SK-N-SH treated with all-trans-retinoic acid at 6 μM for 48 hours (cell line): ENCODE data around the gene ARFGEF2.
"Not testable (repeated sequence)": the region's sequence is repeated elsewhere in the genome, so short reads cannot be mapped to it uniquely, and the experiment has no call there.

Experiments
- ATAC-seq: fragments of 200-7000 bp; cut with Tn5 transposase; 3 replicates; pipeline ENCODE4 v1.9.1; 2020; ENCODE audit warnings: mild to moderate bottlenecking, moderate library complexity
- ARNTL ChIP-seq: fragments of 450-650 bp; formaldehyde crosslinking; IDR thresholded peaks from 2 replicates; pipeline ENCODE4 v1.5.0; 2020; ENCODE audit warnings: low read depth, mild to moderate bottlenecking, moderate library complexity, borderline replicate concordance
- BACH2 ChIP-seq: fragments of 250-450 bp; sonication (Bioruptor Pico); IDR thresholded peaks from 2 replicates; pipeline ENCODE4 v1.9.0; 2021; ENCODE audit warnings: mild to moderate bottlenecking, borderline replicate concordance
- CREB5 ChIP-seq: fragments of 250-450 bp; sonication (Bioruptor Pico); IDR thresholded peaks from 2 replicates; pipeline ENCODE4 v1.5.1; 2020; ENCODE audit warnings: low read depth, mild to moderate bottlenecking, moderate library complexity
- CSDC2 ChIP-seq: fragments of 250-450 bp; sonication (Bioruptor Pico); IDR thresholded peaks from 2 replicates; pipeline ENCODE4 v1.5.0; 2020; ENCODE audit warnings: mild to moderate bottlenecking, moderate library complexity
- ESRRG ChIP-seq: fragments of 250-450 bp; sonication (Bioruptor Pico); IDR thresholded peaks from 2 replicates; pipeline ENCODE4 v1.6.1; 2021; ENCODE audit warnings: mild to moderate bottlenecking
- GLIS3 ChIP-seq: fragments of 250-450 bp; sonication (Bioruptor Pico); IDR thresholded peaks from 2 replicates; pipeline ENCODE4 v1.5.0; 2020; ENCODE audit warnings: mild to moderate bottlenecking, moderate library complexity
- OSR1 ChIP-seq: fragments of 250-450 bp; sonication (Bioruptor Pico); IDR thresholded peaks from 2 replicates; pipeline ENCODE4 v1.8.0; 2022; ENCODE audit warnings: moderate library complexity, mild to moderate bottlenecking, inconsistent platforms
- PATZ1 ChIP-seq: fragments of 250-450 bp; sonication (Bioruptor Pico); IDR thresholded peaks from 2 replicates; pipeline ENCODE4 v1.8.0; 2020; ENCODE audit warnings: mild to moderate bottlenecking, moderate library complexity, borderline replicate concordance
- POU6F1 ChIP-seq: fragments of 250-450 bp; sonication (Bioruptor Pico); IDR thresholded peaks from 2 replicates; pipeline ENCODE4 v1.8.0; 2021; ENCODE audit warnings: low read depth, mild to moderate bottlenecking, moderate library complexity, borderline replicate concordance
- PPARA ChIP-seq: fragments of 250-450 bp; sonication (Bioruptor Pico); IDR thresholded peaks from 2 replicates; pipeline ENCODE4 v1.5.0; 2020; ENCODE audit warnings: mild to moderate bottlenecking, borderline replicate concordance
- RARB ChIP-seq: fragments of 250-450 bp; sonication (Bioruptor Pico); IDR thresholded peaks from 2 replicates; pipeline ENCODE4 v1.8.0; 2021; ENCODE audit warnings: mild to moderate bottlenecking, moderate library complexity
- SNAI2 ChIP-seq: fragments of 250-450 bp; sonication (Bioruptor Pico); IDR thresholded peaks from 2 replicates; pipeline ENCODE4 v1.5.0; 2020; ENCODE audit warnings: mild to moderate bottlenecking, moderate library complexity
- TCF4 ChIP-seq: fragments of 250-450 bp; sonication (Bioruptor Pico); IDR thresholded peaks from 2 replicates; pipeline ENCODE4 v1.8.0; 2021; ENCODE audit warnings: mild to moderate bottlenecking, moderate library complexity, borderline replicate concordance
- TOX ChIP-seq: fragments of 250-450 bp; sonication (Bioruptor Pico); IDR thresholded peaks from 2 replicates; pipeline ENCODE4 v1.8.0; 2021; ENCODE audit warnings: mild to moderate bottlenecking, moderate library complexity, borderline replicate concordance
- TSHZ2 ChIP-seq: fragments of 250-450 bp; sonication (Bioruptor Pico); IDR thresholded peaks from 2 replicates; pipeline ENCODE4 v1.5.0; 2020; ENCODE audit warnings: mild to moderate bottlenecking, moderate library complexity
- ZC3H10 ChIP-seq: fragments of 250-450 bp; sonication (Bioruptor Pico); IDR thresholded peaks from 2 replicates; pipeline ENCODE4 v1.5.1; 2021; ENCODE audit warnings: mild to moderate bottlenecking, moderate library complexity
- ZFP3 ChIP-seq: fragments of 250-450 bp; sonication (Bioruptor Pico); IDR thresholded peaks from 2 replicates; pipeline ENCODE4 v1.5.0; 2020; ENCODE audit warnings: mild to moderate bottlenecking, moderate library complexity
- ZNF565 ChIP-seq: fragments of 450-650 bp; formaldehyde crosslinking; conservative IDR thresholded peaks from 2 replicates; pipeline ENCODE4 v1.5.0; 2020; ENCODE audit warnings: low read depth, mild to moderate bottlenecking, moderate library complexity
- ZNF70 ChIP-seq: fragments of 450-650 bp; formaldehyde crosslinking; IDR thresholded peaks from 2 replicates; pipeline ENCODE4 v1.5.0; 2020; ENCODE audit warnings: mild to moderate bottlenecking, moderate library complexity
- ZNF8 ChIP-seq: fragments of 450-650 bp; formaldehyde crosslinking; IDR thresholded peaks from 2 replicates; pipeline ENCODE4 v1.5.0; 2020; ENCODE audit warnings: mild to moderate bottlenecking, moderate library complexity
- TF ChIP-seq, protein P1 (sequence below): fragments of 250-450 bp; sonication (Bioruptor Pico); IDR thresholded peaks from 2 replicates; pipeline ENCODE4 v1.5.1; 2021; ENCODE audit warnings: mild to moderate bottlenecking, moderate library complexity

Gene ARFGEF2

GRCh38 chr20:48886194-48886593 lies 35.3 kb upstream of the ARFGEF2 start:
- no peak for ATAC-seq
- no peak for TF ChIP-seq ZNF8
- no peak for TF ChIP-seq CSDC2 (CRISPR knock-in tag)
- TF ChIP-seq ARNTL (CRISPR knock-in tag) = no peak
- no peak for TF ChIP-seq ZNF70 (CRISPR knock-in tag)
- TF ChIP-seq ZNF565 (CRISPR knock-in tag) = no peak
- TF ChIP-seq BACH2 (CRISPR knock-in tag) = no peak
- TF ChIP-seq RARB = no peak
- TF ChIP-seq PPARA (CRISPR knock-in tag) = no peak
- TF ChIP-seq, protein P1, sequence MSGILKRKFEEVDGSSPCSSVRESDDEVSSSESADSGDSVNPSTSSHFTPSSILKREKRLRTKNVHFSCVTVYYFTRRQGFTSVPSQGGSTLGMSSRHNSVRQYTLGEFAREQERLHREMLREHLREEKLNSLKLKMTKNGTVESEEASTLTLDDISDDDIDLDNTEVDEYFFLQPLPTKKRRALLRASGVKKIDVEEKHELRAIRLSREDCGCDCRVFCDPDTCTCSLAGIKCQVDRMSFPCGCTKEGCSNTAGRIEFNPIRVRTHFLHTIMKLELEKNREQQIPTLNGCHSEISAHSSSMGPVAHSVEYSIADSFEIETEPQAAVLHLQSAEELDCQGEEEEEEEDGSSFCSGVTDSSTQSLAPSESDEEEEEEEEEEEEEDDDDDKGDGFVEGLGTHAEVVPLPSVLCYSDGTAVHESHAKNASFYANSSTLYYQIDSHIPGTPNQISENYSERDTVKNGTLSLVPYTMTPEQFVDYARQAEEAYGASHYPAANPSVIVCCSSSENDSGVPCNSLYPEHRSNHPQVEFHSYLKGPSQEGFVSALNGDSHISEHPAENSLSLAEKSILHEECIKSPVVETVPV (CRISPR knock-in tag) = no peak
- no peak for TF ChIP-seq CREB5 (CRISPR knock-in tag)
- TF ChIP-seq SNAI2 (CRISPR knock-in tag) = no peak

GRCh38 chr20:48886811-48887210 lies 34.7 kb upstream of the ARFGEF2 start:
- TF ChIP-seq, protein P1 (CRISPR knock-in tag) = no peak
- TF ChIP-seq ZNF565 (CRISPR knock-in tag) = no peak
- TF ChIP-seq GLIS3 (CRISPR knock-in tag) = no peak
- TF ChIP-seq TSHZ2 (CRISPR knock-in tag) = no peak
- TF ChIP-seq TOX = no peak
- TF ChIP-seq TCF4 (CRISPR knock-in tag) = no peak
- TF ChIP-seq PATZ1 = no peak
- TF ChIP-seq OSR1 = no peak
- no peak for TF ChIP-seq CSDC2 (CRISPR knock-in tag)
- no peak for TF ChIP-seq POU6F1 (CRISPR knock-in tag)
- no peak for TF ChIP-seq ZC3H10 (CRISPR knock-in tag)
- TF ChIP-seq ZFP3 (CRISPR knock-in tag) = no peak
- TF ChIP-seq ZNF70 (CRISPR knock-in tag) = no peak
- no peak for TF ChIP-seq RARB
- no peak for TF ChIP-seq ESRRG (CRISPR knock-in tag)
- no peak for TF ChIP-seq BACH2 (CRISPR knock-in tag)
- ATAC-seq = no peak

DNA sequence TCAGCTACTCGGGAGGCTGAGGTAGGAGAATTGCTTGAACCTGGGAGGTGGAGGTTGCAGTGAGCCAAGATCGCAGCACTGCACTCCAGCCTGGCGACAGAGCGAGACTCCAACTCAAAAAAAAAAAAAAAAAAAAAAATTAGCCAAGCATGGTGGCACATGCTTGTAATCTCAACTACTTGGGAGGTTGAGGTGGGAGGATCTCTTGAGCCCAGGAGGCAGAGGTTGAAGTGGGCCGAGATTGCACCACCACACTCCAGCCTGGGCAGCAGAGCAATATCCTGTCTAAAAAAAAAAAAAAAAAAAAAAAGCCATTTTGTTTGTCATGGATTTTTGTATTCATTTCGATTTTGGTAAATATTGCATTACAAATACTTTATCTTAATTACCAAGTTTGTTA lies 33.0 kb upstream of the ARFGEF2 start:
- ATAC-seq = not testable (repeated sequence)
